ENCODE measurements around the gene EPOP. TPM values are rescaled to one million over a fixed set of nuclear protein-coding genes. Genes with fewer than 3 reads are reported as not detected.

The EPOP gene
- total RNA-seq, 1 donor from 2014 or later: 7.3 TPM

- intact Hi-C loops (cut with micrococcal nuclease): loop anchor here (1.0 kb wide), 1 partner anchor 22 kb away; no protein-coding TSS in a partner anchor
These were observed 31.2 kb upstream of the EPOP start for GRCh38 chr17:38705803-38706504.

DNA sequence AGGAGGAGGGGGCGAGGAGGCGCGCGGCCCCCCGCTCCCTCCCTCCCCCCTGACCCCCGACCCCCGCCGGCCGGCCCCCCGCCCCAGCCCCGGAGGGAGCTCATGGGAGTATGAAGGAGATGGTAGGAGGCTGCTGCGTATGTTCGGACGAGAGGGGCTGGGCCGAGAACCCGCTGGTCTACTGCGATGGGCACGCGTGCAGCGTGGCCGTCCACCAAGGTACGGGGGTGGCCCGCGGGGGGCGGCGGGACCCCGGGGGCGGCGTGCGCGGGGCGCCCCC is 30.7 kb upstream of the EPOP start:
- intact Hi-C loops (cut with micrococcal nuclease): no loop called here

- intact Hi-C loops (cut with micrococcal nuclease): no loop called here
These were observed 30.1 kb upstream of the EPOP start, which contains the start of gene MLLT6 for GRCh38 chr17:38704606-38705522. TSS of gene MLLT6 (plus strand) at chr17:38705273. CDS start at chr17:38705633, 360 bp downstream.

DNA sequence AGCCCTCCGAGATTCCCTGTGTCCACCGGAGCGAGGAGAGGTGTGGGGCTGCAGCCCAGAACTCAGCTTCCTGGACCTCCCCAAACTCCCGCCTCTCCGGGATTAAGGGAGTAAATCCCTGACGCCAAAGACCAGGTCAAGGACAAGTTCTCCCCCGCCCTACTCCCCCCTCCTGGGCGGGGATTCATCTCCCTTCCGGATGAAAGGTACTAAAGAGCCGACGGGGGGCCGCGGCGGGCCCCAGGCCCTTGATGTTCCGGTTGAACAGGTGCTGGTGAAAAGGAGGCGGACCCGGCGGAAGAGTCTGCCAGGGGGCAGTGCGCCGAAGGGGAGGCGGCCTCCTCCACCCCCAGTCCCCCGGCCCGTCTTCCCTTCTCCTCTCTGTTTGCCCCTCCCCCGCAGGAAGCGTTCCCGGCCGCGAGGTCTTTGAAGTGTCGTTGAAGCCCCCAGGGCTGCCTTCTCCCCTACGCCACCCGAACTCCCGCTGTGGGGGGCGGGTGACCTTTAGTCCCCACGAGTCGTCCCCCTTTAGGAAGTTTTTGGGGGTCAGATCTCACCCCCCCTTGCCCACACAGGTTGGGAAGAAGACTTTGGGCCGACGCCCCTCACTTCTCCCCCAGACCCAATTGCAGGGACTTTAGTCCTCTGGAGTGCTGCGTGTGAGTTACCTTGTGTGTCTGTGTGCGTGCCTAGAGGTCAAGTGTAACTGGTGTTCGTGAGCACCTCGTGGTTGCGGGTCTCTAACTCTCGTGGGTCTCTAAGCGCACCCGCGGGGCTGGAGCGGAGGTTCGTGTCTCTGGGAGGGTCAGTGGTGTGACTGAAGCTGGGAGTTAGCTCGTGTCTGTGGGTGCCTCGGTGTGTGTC is 29.2 kb upstream of the EPOP start:
- intact Hi-C loops (cut with micrococcal nuclease): loop anchor here (2.0 kb wide), 1 partner anchor 165 kb away; no protein-coding TSS in a partner anchor

GRCh38 chr17:38702916-38703741 is 28.4 kb upstream of the EPOP start:
- intact Hi-C loops (cut with micrococcal nuclease): loop anchor here (1.0 to 2.0 kb wide), 3 partner anchors 25 to 166 kb away; partner anchors contain the start of gene PSMB3

DNA sequence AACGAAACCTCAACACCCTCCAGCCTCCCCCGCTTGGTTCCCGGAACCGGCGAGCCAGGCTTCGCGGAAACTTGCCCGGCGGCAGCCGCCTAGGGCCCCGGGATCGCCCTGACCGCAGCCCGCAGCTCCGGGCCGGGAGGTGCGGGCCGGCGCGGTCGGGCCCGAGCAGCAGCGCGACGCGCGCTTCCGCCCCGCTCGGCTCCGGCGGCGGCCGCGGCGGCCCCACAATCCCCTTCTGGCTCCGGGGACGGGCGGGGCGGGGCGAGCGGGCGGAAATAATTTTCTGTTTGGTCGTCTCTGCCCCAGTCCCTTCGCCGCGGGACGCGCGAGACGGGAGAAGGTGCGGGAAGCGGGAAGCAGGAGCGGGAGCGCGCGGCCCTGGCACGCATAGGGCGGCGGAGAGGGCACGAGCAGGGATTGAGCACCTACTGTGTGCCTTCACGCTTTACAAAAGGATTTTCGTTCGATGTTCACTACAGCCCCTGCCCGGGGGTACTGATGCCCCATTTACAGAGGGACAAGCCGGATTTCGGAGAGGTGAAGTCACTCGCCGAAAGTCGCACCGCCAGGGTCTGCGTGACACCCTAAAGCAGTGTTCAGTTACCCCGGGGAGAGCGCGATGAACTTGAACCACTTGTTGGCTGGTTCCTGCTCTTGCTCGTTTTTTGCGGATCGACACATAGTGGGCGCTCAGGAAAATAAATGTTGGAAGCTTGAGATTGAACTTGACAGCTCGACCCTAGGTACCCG is 27.6 kb upstream of the EPOP start:
- intact Hi-C loops (cut with micrococcal nuclease): loop anchor here (1.0 to 2.0 kb wide), 3 partner anchors 26 to 166 kb away; partner anchors contain the start of gene PSMB3

DNA sequence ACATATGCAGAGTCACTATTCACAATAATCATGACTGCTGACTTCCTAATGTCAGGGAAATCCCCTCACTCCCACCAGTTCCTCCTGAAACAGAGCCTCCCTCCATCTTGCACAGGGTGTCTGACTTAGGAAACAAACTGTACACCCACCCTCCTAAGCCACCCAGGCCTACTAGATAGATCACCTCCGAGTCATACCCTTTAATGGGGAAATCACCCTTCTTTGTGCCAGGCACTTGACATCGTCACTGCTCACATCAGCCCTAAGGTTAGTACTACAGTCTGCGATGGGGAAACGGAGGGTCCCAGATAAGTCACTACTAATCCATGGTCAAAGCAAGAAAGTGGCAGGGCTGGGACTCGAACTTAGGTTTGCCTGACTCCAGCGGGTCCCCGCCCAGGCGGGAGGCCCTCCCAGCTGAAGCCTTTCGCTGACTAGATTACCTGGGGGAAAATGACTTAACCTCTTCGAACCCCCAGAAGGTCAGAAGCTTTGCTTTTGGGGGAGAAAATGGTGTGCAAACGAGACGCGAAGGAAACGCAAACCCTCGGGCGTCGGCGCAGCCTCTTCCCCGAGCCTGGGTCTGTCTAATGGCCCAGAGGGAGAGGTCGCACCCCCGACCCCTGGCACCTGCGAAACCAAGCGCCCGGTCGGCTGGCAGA is 26.9 kb upstream of the EPOP start:
- intact Hi-C loops (cut with micrococcal nuclease): loop anchor here (1.0 to 2.0 kb wide), 4 partner anchors 25 to 167 kb away; partner anchors contain the start of gene PSMB3

DNA sequence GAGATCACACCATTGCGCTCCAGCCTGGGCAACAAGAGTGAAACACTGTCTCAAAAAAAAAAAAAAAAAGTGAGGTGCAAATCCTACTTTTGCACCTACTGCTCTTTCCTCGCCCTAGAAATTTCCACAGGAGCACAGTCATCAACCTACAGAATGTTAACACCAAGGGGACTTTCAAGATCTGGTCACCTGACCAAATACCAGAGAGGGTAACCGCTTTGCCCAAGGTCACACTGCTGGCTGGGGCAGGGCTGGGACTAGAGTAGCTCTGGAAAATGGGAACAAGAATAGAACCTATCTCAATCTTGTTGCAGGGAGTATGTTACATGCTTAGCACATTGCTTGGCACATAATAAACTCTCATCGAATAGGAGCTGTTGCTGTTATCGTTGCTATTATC is 24.0 kb upstream of the EPOP start:
- intact Hi-C loops (cut with micrococcal nuclease): no loop called here

- intact Hi-C loops (cut with micrococcal nuclease): no loop called here
These were observed 22.5 kb upstream of the EPOP start for GRCh38 chr17:38697061-38697820.

- intact Hi-C loops (cut with micrococcal nuclease): no loop called here
These were observed 19.1 kb upstream of the EPOP start for GRCh38 chr17:38693700-38694329.

GRCh38 chr17:38691154-38691553 is 16.4 kb upstream of the EPOP start:
- intact Hi-C loops (cut with micrococcal nuclease): no loop called here

DNA sequence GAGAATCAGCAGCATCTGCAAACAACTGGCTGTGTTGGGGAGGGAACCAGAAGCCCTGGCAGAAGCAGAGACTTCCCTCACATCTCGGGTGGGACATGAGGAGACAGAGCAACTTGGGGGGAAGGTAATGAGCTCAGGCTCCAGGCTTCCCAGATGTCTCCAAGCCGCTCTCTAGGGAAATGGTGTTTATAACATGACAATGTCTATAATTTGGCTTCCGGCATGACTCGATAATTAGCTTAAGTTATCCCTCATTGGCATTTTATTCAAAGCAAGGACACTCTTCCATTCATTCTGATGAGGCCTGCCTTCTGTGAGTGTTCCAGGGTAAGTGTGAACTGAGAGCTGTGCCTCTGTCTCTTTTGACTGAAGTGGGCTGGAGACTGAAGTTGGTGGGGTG is 15.6 kb upstream of the EPOP start:
- intact Hi-C loops (cut with micrococcal nuclease): no loop called here

- intact Hi-C loops (cut with micrococcal nuclease): no loop called here
These were observed 12.5 kb upstream of the EPOP start for GRCh38 chr17:38687286-38687685.

- intact Hi-C loops (cut with micrococcal nuclease): no loop called here
These were observed 10.7 kb upstream of the EPOP start for GRCh38 chr17:38685491-38685890.

- intact Hi-C loops (cut with micrococcal nuclease): no loop called here
These were observed 6.3 kb upstream of the EPOP start for GRCh38 chr17:38681096-38681495.

GRCh38 chr17:38677819-38678218 is 3.1 kb upstream of the EPOP start:
- intact Hi-C loops (cut with micrococcal nuclease): loop anchor here (1.0 to 10.0 kb wide), 5 partner anchors 23 to 727 kb away; partner anchors contain the start of genes CWC25 and FBXL20

- intact Hi-C loops (cut with micrococcal nuclease): loop anchor here (1.0 to 10.0 kb wide), 5 partner anchors 24 to 728 kb away; partner anchors contain the start of genes CWC25 and FBXL20
These were observed 2.1 kb upstream of the EPOP start for GRCh38 chr17:38676706-38677504.
